Liver (tissue), 9 donors: ENCODE measurements around the gene SORBS2. TPM values are rescaled to one million over a fixed set of nuclear protein-coding genes. Genes with fewer than 3 reads are reported as not detected.
A peak's percentile ranks its signal among the peaks of the same experiment; 100 is the strongest.

Source experiments
- DNase-seq: peaks from one replicate; pipeline ENCODE4 v3.0.0-alpha.2; 2017; ENCODE audit warnings: low spot score
- H3K27ac ChIP-seq, 2 donors: one replicate each; pipeline ENCODE4 v1.7.0; 2013; ENCODE audit warnings: inconsistent platforms in 2 of 2, low read length in 2 of 2, control low read depth in 1 of 2, low read depth in 1 of 2, mild to moderate bottlenecking in 1 of 2
- H3K27me3 ChIP-seq, 4 donors: one replicate each; pipeline versions ENCODE4 v1.6.1 to v1.7.0; 2013; ENCODE audit warnings: low read length in 3 of 4, inconsistent platforms in 1 of 4, mild to moderate bottlenecking in 1 of 4, moderate library complexity in 1 of 4; ENCODE audit not compliant: control insufficient read depth in 4 of 4, insufficient read depth in 4 of 4
- H3K36me3 ChIP-seq, 4 donors: one replicate each; pipeline versions ENCODE4 v1.6.1 to v1.7.0; 2013; ENCODE audit warnings: low read length in 3 of 4, mild to moderate bottlenecking in 3 of 4, low read depth in 1 of 4, moderate library complexity in 1 of 4; ENCODE audit not compliant: control insufficient read depth in 4 of 4, insufficient read depth in 3 of 4
- H3K4me1 ChIP-seq, 4 donors: one replicate each; pipeline versions ENCODE4 v1.6.1 to v1.7.0; 2013; ENCODE audit warnings: low read length in 3 of 4, mild to moderate bottlenecking in 3 of 4, moderate library complexity in 1 of 4; ENCODE audit not compliant: control insufficient read depth in 4 of 4, insufficient read depth in 4 of 4
- H3K4me3 ChIP-seq, 3 donors: one replicate each; pipeline versions ENCODE4 v1.6.1 to v1.7.0; 2013; ENCODE audit warnings: low read length in 3 of 3, control low read depth in 1 of 3, low read depth in 1 of 3, mild to moderate bottlenecking in 1 of 3
- H3K9ac ChIP-seq, 2 donors: one replicate each; pipeline ENCODE4 v1.7.0; 2013; ENCODE audit warnings: low read length in 2 of 2, mild to moderate bottlenecking in 2 of 2, moderate library complexity in 2 of 2, control low read depth in 1 of 2, low read depth in 1 of 2
- H3K9me3 ChIP-seq, 4 donors: one replicate each; pipeline versions ENCODE4 v1.6.1 to v1.7.0; 2013; ENCODE audit warnings: low read length in 3 of 4; ENCODE audit not compliant: control insufficient read depth in 4 of 4
- CTCF ChIP-seq: fragments of 150-350 bp; IDR thresholded peaks from 2 replicates; pipeline ENCODE4 v1.5.1; 2017; ENCODE audit warnings: improper control_type of control experiment, low read depth, low read length; ENCODE audit not compliant: missing input control
- EGR1 ChIP-seq, 2 donors: IDR thresholded peaks; 2 replicates each; pipeline ENCODE4 v1.6.1; 2016 to 2018; ENCODE audit warnings: antibody characterized with exemption in 2 of 2, low read depth in 2 of 2
- FOXA1 ChIP-seq: IDR thresholded peaks from 2 replicates; pipeline ENCODE4 v1.6.1; 2016; ENCODE audit warnings: antibody characterized with exemption
- FOXA2 ChIP-seq: IDR thresholded peaks from 2 replicates; pipeline ENCODE4 v1.6.1; 2016; ENCODE audit warnings: antibody characterized with exemption
- GABPA ChIP-seq, 2 donors: IDR thresholded peaks in 1 of 2; conservative IDR thresholded peaks in 1 of 2; 2 replicates each; pipeline ENCODE4 v1.6.1; 2016; ENCODE audit warnings: antibody characterized with exemption in 2 of 2, mild to moderate bottlenecking in 1 of 2, moderate library complexity in 1 of 2
- HNF4A ChIP-seq, 2 donors: conservative IDR thresholded peaks; 2 replicates each; pipeline ENCODE4 v1.6.1; 2016; ENCODE audit warnings: antibody characterized with exemption in 2 of 2, mild to moderate bottlenecking in 2 of 2
- HNF4G ChIP-seq: IDR thresholded peaks from 2 replicates; pipeline ENCODE4 v1.6.1; 2016; ENCODE audit warnings: antibody characterized with exemption
- JUND ChIP-seq, 2 donors: IDR thresholded peaks; 2 replicates each; pipeline ENCODE4 v1.6.1; 2016; ENCODE audit warnings: antibody characterized with exemption in 2 of 2
- NR2F2 ChIP-seq: IDR thresholded peaks from 2 replicates; pipeline ENCODE4 v1.6.1; 2016; ENCODE audit warnings: antibody characterized with exemption
- RAD21 ChIP-seq, 2 donors: IDR thresholded peaks; 2 replicates each; pipeline ENCODE4 v1.6.1; 2016; ENCODE audit warnings: antibody characterized with exemption in 2 of 2, mild to moderate bottlenecking in 2 of 2
- REST ChIP-seq: IDR thresholded peaks from 2 replicates; pipeline ENCODE4 v1.6.1; 2016; ENCODE audit warnings: antibody characterized with exemption, mild to moderate bottlenecking
- RXRA ChIP-seq, 2 donors: IDR thresholded peaks; 2 replicates each; pipeline ENCODE4 v1.6.1; 2017 to 2018; ENCODE audit warnings: antibody characterized with exemption in 2 of 2, mild to moderate bottlenecking in 1 of 2
- TAF1 ChIP-seq: conservative IDR thresholded peaks from 2 replicates; pipeline ENCODE4 v1.6.1; 2016; ENCODE audit warnings: antibody characterized with exemption, mild to moderate bottlenecking
- YY1 ChIP-seq: IDR thresholded peaks from 2 replicates; pipeline ENCODE4 v1.6.1; 2016; ENCODE audit warnings: antibody characterized with exemption, mild to moderate bottlenecking
- ZBTB33 ChIP-seq: IDR thresholded peaks from 2 replicates; pipeline ENCODE4 v1.6.1; 2016; ENCODE audit warnings: antibody characterized with exemption
- WGBS: extraction: QIAGEN DNeasy Blood & Tissue Kit; methylation state at CpG from one replicate; pipeline ENCODE4 v1.1.7; 2013; 5-methylcytosine and 5-hydroxymethylcytosine counted together
- polyA plus RNA-seq, 2 donors: library from polyadenylated mRNA; stranded (reverse) in 1 of 2; unstranded in 1 of 2; fragments of 200-250 nt in 1 of 2; fragments of >200 nt in 1 of 2; fragmentation: Nextera tagmentation in 1 of 2; extraction: Ambion mirVana in 1 of 2; gene quantifications; one replicate each; pipeline versions ENCODE4 v1.2.1 to v1.2.3, GENCODE V29; 2013 to 2015
- total RNA-seq, 2 donors: library from RNA; depleted of rRNA; stranded (reverse); fragments of >200 nt; gene quantifications; one replicate each; pipeline ENCODE4 v1.2.3, GENCODE V29; 2014
- TF ChIP-seq, protein P1 (sequence below): IDR thresholded peaks from 2 replicates; pipeline ENCODE4 v1.6.1; 2016; ENCODE audit warnings: antibody characterized with exemption
- donor health status: healthy.
- donor health status: healthy.
- donor health status: healthy.
- donor health status: healthy.
- donor health status: healthy.

Gene SORBS2
- total and polyA plus RNA-seq, 4 donors, result 23.3 to 136 (median 59.6) TPM

DNA sequence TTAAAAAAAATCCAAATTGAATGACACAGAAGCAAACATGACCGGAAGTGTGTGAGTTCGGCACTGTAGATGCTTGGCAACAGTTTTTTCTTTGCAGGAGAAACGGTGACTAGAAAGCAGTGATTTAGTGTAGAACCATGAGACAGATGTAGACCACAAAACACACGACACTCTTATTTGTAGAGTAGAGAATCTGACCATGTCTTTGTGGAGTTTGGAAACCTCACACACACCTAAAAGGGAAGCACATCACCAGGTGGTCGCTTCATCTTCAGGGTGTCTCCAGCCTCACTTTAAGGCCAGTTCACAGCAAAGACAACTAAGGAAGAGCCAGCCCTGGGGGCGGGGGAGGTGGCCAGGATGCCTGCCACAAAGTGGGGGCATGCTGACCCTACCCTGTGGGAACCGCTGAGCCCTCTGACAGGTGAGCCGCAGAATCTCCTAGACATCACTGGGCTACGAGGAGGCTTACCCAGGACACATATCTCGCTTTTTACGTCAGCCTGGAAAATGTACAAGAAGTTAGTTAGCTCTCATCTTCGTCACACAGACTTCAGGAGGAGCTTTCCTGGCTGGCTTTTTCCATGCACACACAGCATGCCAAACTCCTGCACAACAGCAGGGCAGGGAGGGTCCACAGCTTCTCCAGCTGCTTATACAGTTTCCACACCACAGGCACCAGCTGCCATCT lies 212.3 kb downstream of the SORBS2 start:
- H3K9ac ChIP-seq, result no peak overlapping the region
- no peaks in the 10 kb centered on the region for H3K4me1 ChIP-seq
- TF ChIP-seq FOXA2 (no peak), YY1 (no peak), NR2F2 (no peak), FOXA1 (no peak), JUND (IDR thresholded peaks at IDR 0.05) (no peak), ZBTB33 (no peak), GABPA (IDR thresholded peaks at IDR 0.05 in 1 of 2, conservative IDR thresholded peaks at IDR 0.05 in 1 of 2) (no peak), CTCF (no peak), REST (no peak), HNF4A (conservative IDR thresholded peaks at IDR 0.05) (no peak), HNF4G (no peak), RXRA (IDR thresholded peaks at IDR 0.05) (no peak), RAD21 (IDR thresholded peaks at IDR 0.05) (no peak)
- TF ChIP-seq, protein P1, sequence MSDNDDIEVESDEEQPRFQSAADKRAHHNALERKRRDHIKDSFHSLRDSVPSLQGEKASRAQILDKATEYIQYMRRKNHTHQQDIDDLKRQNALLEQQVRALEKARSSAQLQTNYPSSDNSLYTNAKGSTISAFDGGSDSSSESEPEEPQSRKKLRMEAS, result no peak
- peaks cover 0 to 13% (median 7%) of the 10 kb centered on the region in 4 donors for H3K36me3 ChIP-seq
- H3K27me3 ChIP-seq, result no peaks in the 10 kb centered on the region
- WGBS, result 76% methylated on average over 12 of the region's 12 CpGs
- no peaks in the 10 kb centered on the region for H3K9me3 ChIP-seq
- H3K27ac ChIP-seq, result no peak overlapping the region
- DNase-seq, result no peak
- H3K4me3 ChIP-seq, result no peak overlapping the region

DNA sequence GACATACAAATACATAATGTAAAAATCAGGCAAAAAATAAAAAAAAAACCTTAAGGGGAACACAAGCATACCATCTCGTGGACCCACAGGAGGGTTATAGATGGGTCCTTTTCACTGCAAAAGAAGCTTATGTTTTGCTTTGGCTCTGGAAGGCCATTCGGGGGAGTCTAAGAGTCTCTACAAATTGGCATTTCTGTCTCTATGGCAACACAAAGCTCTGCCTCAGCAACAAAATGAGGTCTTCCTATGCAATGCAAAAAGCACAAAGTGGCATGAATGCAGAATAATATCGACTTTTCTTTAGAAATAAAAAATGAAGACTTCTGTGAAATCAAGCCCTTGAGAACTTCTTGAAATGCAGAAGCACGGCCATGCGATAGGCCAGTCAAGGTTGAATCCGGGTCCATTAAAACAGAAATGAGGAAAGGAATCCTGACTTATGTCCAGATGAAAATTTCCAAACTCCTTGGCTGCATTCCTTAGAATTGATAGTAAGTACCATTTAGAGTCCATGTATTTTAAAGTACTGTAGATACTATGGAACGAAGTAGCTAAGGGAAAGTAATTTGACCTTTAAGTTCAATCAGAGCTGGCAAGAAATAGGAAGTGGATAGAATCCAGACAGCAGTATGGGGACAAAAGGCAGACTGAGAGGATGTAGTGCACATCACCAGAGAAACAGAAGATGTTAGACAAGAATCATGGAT lies 213.0 kb downstream of the SORBS2 start:
- Histone ChIP-seq H3K4me3 (no peak overlapping the region), H3K9me3 (no peaks in the 10 kb centered on the region), H3K27me3 (no peaks in the 10 kb centered on the region), H3K9ac (no peak overlapping the region), H3K27ac (no peak overlapping the region), H3K4me1 (no peaks in the 10 kb centered on the region), H3K36me3 (peaks cover 0 to 8% (median 4%) of the 10 kb centered on the region in 4 donors)
- no peak for DNase-seq
- WGBS, result 68% methylated on average over 7 of the region's 7 CpGs
- TF ChIP-seq EGR1 (IDR thresholded peaks at IDR 0.05; ENCODE audit: low read depth in 2 of 2), result no peak
- TF ChIP-seq GABPA (IDR thresholded peaks at IDR 0.05 in 1 of 2, conservative IDR thresholded peaks at IDR 0.05 in 1 of 2), result no peak
- no peak for TF ChIP-seq JUND (IDR thresholded peaks at IDR 0.05)
- TF ChIP-seq REST, result no peak
- TF ChIP-seq RAD21 (IDR thresholded peaks at IDR 0.05), result no peak
- TF ChIP-seq RXRA (IDR thresholded peaks at IDR 0.05), result peak; percentile 10 to 28
- TF ChIP-seq NR2F2, result peak; percentile 50
- no peak for TF ChIP-seq HNF4A (conservative IDR thresholded peaks at IDR 0.05)
- TF ChIP-seq TAF1, result no peak
- TF ChIP-seq ZBTB33, result no peak
